Astrocyte (in vitro differentiated cells and primary cell): ENCODE measurements around the gene NOLC1. TPM values are rescaled to one million over a fixed set of nuclear protein-coding genes. Genes with fewer than 3 reads are reported as not detected.

Source experiments
- DNase-seq: peaks from one replicate; pipeline ENCODE4 v3.0.0-alpha.2; 2010; ENCODE audit warnings: low read depth
- FAIRE-seq: peaks from 2 replicates; lab custom pipeline; 2011; peaks lifted over from hg19 to GRCh38; lab: Jason Lieb, UNC
- H2AFZ ChIP-seq: 2 replicates; pipeline ENCODE4 v1.6.0; 2012; ENCODE audit warnings: low read depth, low read length, inconsistent platforms
- H3K27ac ChIP-seq: 2 replicates; pipeline ENCODE4 v1.5.1; 2011; ENCODE audit warnings: low read depth, low read length, inconsistent platforms
- H3K27me3 ChIP-seq: 2 replicates; pipeline ENCODE4 v1.6.0; 2011; ENCODE audit warnings: low read length, inconsistent platforms; ENCODE audit not compliant: insufficient read depth
- H3K36me3 ChIP-seq: 2 replicates; pipeline ENCODE4 v1.5.1; 2011; ENCODE audit warnings: low read length, inconsistent platforms; ENCODE audit not compliant: insufficient read depth
- H3K4me1 ChIP-seq: 2 replicates; pipeline ENCODE4 v1.5.1; 2011; ENCODE audit warnings: low read length, inconsistent platforms; ENCODE audit not compliant: insufficient read depth
- H3K4me2 ChIP-seq: 2 replicates; pipeline ENCODE4 v1.6.0; 2012; ENCODE audit warnings: low read length, inconsistent platforms
- H3K4me3 ChIP-seq: 2 replicates; pipeline ENCODE4 v1.5.1; 2011; ENCODE audit warnings: low read depth, mild to moderate bottlenecking, low read length, inconsistent platforms; ENCODE audit not compliant: insufficient read depth
- H3K79me2 ChIP-seq: 2 replicates; pipeline ENCODE4 v1.6.0; 2012; ENCODE audit warnings: mild to moderate bottlenecking, low read length, inconsistent platforms; ENCODE audit not compliant: insufficient read depth
- H3K9ac ChIP-seq: 2 replicates; pipeline ENCODE4 v1.6.0; 2012; ENCODE audit warnings: mild to moderate bottlenecking, low read length, inconsistent platforms
- H3K9me3 ChIP-seq: 2 replicates; pipeline ENCODE4 v1.5.1; 2012; ENCODE audit warnings: low read depth, mild to moderate bottlenecking, low read length, inconsistent platforms; ENCODE audit not compliant: insufficient read depth
- H4K20me1 ChIP-seq: 2 replicates; pipeline ENCODE4 v1.6.0; 2012; ENCODE audit warnings: low read length, inconsistent platforms; ENCODE audit not compliant: insufficient read depth
- H3K27ac Mint-ChIP-seq: one replicate; pipeline ENCODE4 v1.8.0; 2021; ENCODE audit warnings: mild to moderate bottlenecking, mixed read lengths; ENCODE audit not compliant: unreplicated experiment
- H3K27me3 Mint-ChIP-seq: one replicate; pipeline ENCODE4 v1.8.0; 2021; ENCODE audit warnings: low read depth, mixed read lengths; ENCODE audit not compliant: unreplicated experiment
- H3K36me3 Mint-ChIP-seq: one replicate; pipeline ENCODE4 v1.8.0; 2021; ENCODE audit warnings: low read depth, mixed read lengths; ENCODE audit not compliant: unreplicated experiment
- H3K4me1 Mint-ChIP-seq: one replicate; pipeline ENCODE4 v1.8.0; 2021; ENCODE audit warnings: low read depth, mixed read lengths; ENCODE audit not compliant: unreplicated experiment
- H3K4me3 Mint-ChIP-seq: one replicate; pipeline ENCODE4 v1.8.0; 2021; ENCODE audit warnings: mild to moderate bottlenecking, moderate library complexity, mixed read lengths; ENCODE audit not compliant: unreplicated experiment
- H3K9me3 Mint-ChIP-seq: one replicate; pipeline ENCODE4 v1.8.0; 2021; ENCODE audit warnings: mild to moderate bottlenecking, mixed read lengths; ENCODE audit not compliant: unreplicated experiment
- CTCF ChIP-seq: IDR thresholded peaks from 2 replicates; pipeline ENCODE4 v1.5.1; 2011; ENCODE audit warnings: low read depth, mild to moderate bottlenecking, inconsistent platforms, low read length, moderate library complexity; ENCODE audit not compliant: insufficient read depth
- EZH2 ChIP-seq: IDR thresholded peaks from 2 replicates; pipeline ENCODE4 v1.6.1; 2012; ENCODE audit warnings: mild to moderate bottlenecking, low read length, inconsistent platforms; ENCODE audit not compliant: insufficient read depth
- total RNA-seq: library from RNA; stranded (reverse); gene quantifications from 2 replicates; pipeline ENCODE4 v1.2.1, GENCODE V29; 2021

Gene NOLC1
- total RNA-seq, 1 donor from 2014 or later, result 92.9 TPM

- Mint-ChIP-seq H3K9me3 (no peaks in the 10 kb centered on the region), H3K27ac (no peak overlapping the region), H3K4me1 (peaks cover 36% of the 10 kb centered on the region), H3K4me3 (peak overlapping the region; percentile 22), H3K36me3 (peaks cover 41% of the 10 kb centered on the region), H3K27me3 (no peaks in the 10 kb centered on the region)
- H3K27me3 ChIP-seq, result no peaks in the 10 kb centered on the region
- H3K9ac ChIP-seq, result no peak overlapping the region
- no peak overlapping the region for H3K4me3 ChIP-seq
- H3K36me3 ChIP-seq, result peaks cover 57% of the 10 kb centered on the region
- no peak overlapping the region for H3K4me2 ChIP-seq
- no peak overlapping the region for H3K27ac ChIP-seq
- FAIRE-seq (no peak), DNase-seq (no peak)
- no peaks in the 10 kb centered on the region for H3K9me3 ChIP-seq
- peaks cover 95% of the 10 kb centered on the region for H4K20me1 ChIP-seq
- H2AFZ ChIP-seq, result no peak overlapping the region
- TF ChIP-seq CTCF (no peak), EZH2 (no peak)
- peaks cover 10% of the 10 kb centered on the region for H3K4me1 ChIP-seq
- peaks cover 94% of the 10 kb centered on the region for H3K79me2 ChIP-seq
Observed at GRCh38 chr10:102139281-102140110, 12.7 kb upstream of the NOLC1 start.

GRCh38 chr10:102140218-102140617 lies 12.0 kb upstream of the NOLC1 start:
- no peak overlapping the region for H3K4me2 ChIP-seq
- no peaks in the 10 kb centered on the region for H3K9me3 ChIP-seq
- no peak overlapping the region for H3K27ac ChIP-seq
- peaks cover 63% of the 10 kb centered on the region for H3K36me3 ChIP-seq
- Mint-ChIP-seq H3K27ac (no peak overlapping the region), H3K9me3 (no peaks in the 10 kb centered on the region), H3K27me3 (no peaks in the 10 kb centered on the region), H3K36me3 (peaks cover 46% of the 10 kb centered on the region), H3K4me3 (no peak overlapping the region), H3K4me1 (peaks cover 30% of the 10 kb centered on the region)
- H3K79me2 ChIP-seq, result peaks cover 94% of the 10 kb centered on the region
- peaks cover 95% of the 10 kb centered on the region for H4K20me1 ChIP-seq
- no peak for FAIRE-seq
- no peak overlapping the region for H3K4me3 ChIP-seq
- no peak for DNase-seq
- H3K27me3 ChIP-seq, result no peaks in the 10 kb centered on the region
- H3K9ac ChIP-seq, result no peak overlapping the region
- no peak overlapping the region for H2AFZ ChIP-seq
- peaks cover 4% of the 10 kb centered on the region for H3K4me1 ChIP-seq
- TF ChIP-seq EZH2 (no peak), CTCF (no peak)

GRCh38 chr10:102140913-102141540 lies 11.2 kb upstream of the NOLC1 start:
- Histone ChIP-seq H3K27me3 (no peaks in the 10 kb centered on the region), H2AFZ (no peak overlapping the region), H3K9ac (no peak overlapping the region), H3K79me2 (peaks cover 91% of the 10 kb centered on the region), H3K4me1 (peaks cover 2% of the 10 kb centered on the region), H3K9me3 (no peaks in the 10 kb centered on the region), H4K20me1 (peaks cover 92% of the 10 kb centered on the region), H3K27ac (no peak overlapping the region), H3K4me3 (no peak overlapping the region), H3K4me2 (no peak overlapping the region), H3K36me3 (peaks cover 67% of the 10 kb centered on the region)
- FAIRE-seq (no peak), DNase-seq (no peak)
- peaks cover 25% of the 10 kb centered on the region for H3K4me1 Mint-ChIP-seq
- H3K27me3 Mint-ChIP-seq, result no peaks in the 10 kb centered on the region
- no peaks in the 10 kb centered on the region for H3K9me3 Mint-ChIP-seq
- TF ChIP-seq EZH2, result no peak
- no peak for TF ChIP-seq CTCF
- H3K4me3 Mint-ChIP-seq, result peak overlapping the region; percentile 60
- no peak overlapping the region for H3K27ac Mint-ChIP-seq
- peaks cover 48% of the 10 kb centered on the region for H3K36me3 Mint-ChIP-seq
